GM12891 (cell line): ENCODE data around the gene HHAT.

Experiments
- PAX5 ChIP-seq: IDR thresholded peaks from 2 replicates; pipeline ENCODE4 v1.6.1; 2011; ENCODE audit warnings: low read length, moderate library complexity, mild to moderate bottlenecking; ENCODE audit not compliant: insufficient read depth, severe bottlenecking
- POLR2A ChIP-seq: IDR thresholded peaks from 2 replicates; pipeline ENCODE4 v1.6.1; 2011; ENCODE audit warnings: low read depth, low read length, control low read depth
- POLR2AphosphoS5 ChIP-seq: IDR thresholded peaks from 2 replicates; pipeline ENCODE4 v1.6.1; 2011; ENCODE audit warnings: low read depth, low read length, control low read depth
- POU2F2 ChIP-seq: IDR thresholded peaks from 2 replicates; pipeline ENCODE4 v1.6.1; 2011; ENCODE audit warnings: low read depth, mild to moderate bottlenecking, control low read depth, low read length, moderate library complexity
- SPI1 ChIP-seq: IDR thresholded peaks from 2 replicates; pipeline ENCODE4 v1.6.1; 2011; ENCODE audit warnings: low read depth, low read length, control low read depth
- TAF1 ChIP-seq: IDR thresholded peaks from 2 replicates; pipeline ENCODE4 v1.6.1; 2011; ENCODE audit warnings: low read depth, low read length, control low read depth

DNA sequence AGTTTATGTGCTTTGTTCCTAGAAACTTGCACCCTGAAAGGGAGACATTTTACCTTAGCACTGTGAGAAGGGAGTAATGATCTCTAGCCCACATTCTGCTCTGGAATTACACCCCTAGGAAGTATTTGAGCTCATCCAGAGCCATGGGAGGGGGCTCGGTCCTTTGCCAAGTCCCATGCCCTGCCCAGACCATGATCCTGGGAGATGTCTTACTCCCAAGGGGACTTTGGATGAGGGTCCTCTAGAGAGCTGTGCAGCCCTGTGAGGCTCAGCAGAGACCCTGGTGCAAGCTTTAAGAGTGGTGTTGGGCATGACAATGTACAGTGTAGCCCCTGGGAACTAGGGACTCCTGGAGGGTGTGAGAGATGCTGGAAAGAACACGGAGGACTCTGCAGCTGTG is 241.4 kb downstream of the HHAT start:
- TF ChIP-seq POLR2A, result no peak
- no peak for TF ChIP-seq POLR2AphosphoS5
- TF ChIP-seq TAF1, result no peak
- no peak for TF ChIP-seq SPI1
- no peak for TF ChIP-seq POU2F2
- no peak for TF ChIP-seq PAX5
